ENCODE measurements around the gene ABCA9.

Gene ABCA9

GRCh38 chr17:68987966-68988365, 72.8 kb downstream of the ABCA9 start:
- Histone ChIP-seq H3K4me2 (ENCODE audit: insufficient read depth, low read length) (no peak overlapping the region), H3K9ac (ENCODE audit: low read depth, low read length) (no peak overlapping the region), H3K4me3 (ENCODE audit: low read depth in 1 of 2, low read length in 2 of 2) (no peak overlapping the region), H4K20me1 (ENCODE audit: insufficient read depth, low read length) (no peaks in the 10 kb centered on the region), H3K36me3 (ENCODE audit: insufficient read depth, low read length) (no peaks in the 10 kb centered on the region), H3K9me3 (ENCODE audit: insufficient read depth, low read length, severe bottlenecking) (no peaks in the 10 kb centered on the region), H3K4me1 (ENCODE audit: insufficient read depth, low read length) (no peaks in the 10 kb centered on the region), H3K27ac (ENCODE audit: low read length) (no peak overlapping the region), H2AFZ (ENCODE audit: low read depth, low read length) (no peak overlapping the region), H3K27me3 (ENCODE audit: insufficient read depth, low read length, poor library complexity) (no peaks in the 10 kb centered on the region), H3K79me2 (ENCODE audit: insufficient read depth, low read length) (no peaks in the 10 kb centered on the region)
- DNase-seq, result no peak
- TF ChIP-seq EZH2 (IDR thresholded peaks at IDR 0.05; ENCODE audit: borderline replicate concordance, low read depth, low read length, severe bottlenecking), result no peak
- TF ChIP-seq CTCF (IDR thresholded peaks at IDR 0.05; ENCODE audit: borderline replicate concordance, extremely low read depth, low read length, poor library complexity, severe bottlenecking), result no peak
- ATAC-seq (ENCODE audit: insufficient read depth, low read depth), result no peak

- H3K4me2 ChIP-seq (ENCODE audit: insufficient read depth, low read length), result no peak overlapping the region
- TF ChIP-seq EZH2 (IDR thresholded peaks at IDR 0.05; ENCODE audit: borderline replicate concordance, low read depth, low read length, severe bottlenecking) (no peak), CTCF (IDR thresholded peaks at IDR 0.05; ENCODE audit: borderline replicate concordance, extremely low read depth, low read length, poor library complexity, severe bottlenecking) (no peak)
- H3K27ac ChIP-seq (ENCODE audit: low read length), result no peak overlapping the region
- H3K36me3 ChIP-seq (ENCODE audit: insufficient read depth, low read length), result no peaks in the 10 kb centered on the region
- H2AFZ ChIP-seq (ENCODE audit: low read depth, low read length), result no peak overlapping the region
- no peaks in the 10 kb centered on the region for H3K4me1 ChIP-seq (ENCODE audit: insufficient read depth, low read length)
- no peaks in the 10 kb centered on the region for H3K9me3 ChIP-seq (ENCODE audit: insufficient read depth, low read length, severe bottlenecking)
- H3K27me3 ChIP-seq (ENCODE audit: insufficient read depth, low read length, poor library complexity), result no peaks in the 10 kb centered on the region
- no peaks in the 10 kb centered on the region for H4K20me1 ChIP-seq (ENCODE audit: insufficient read depth, low read length)
- no peak overlapping the region for H3K9ac ChIP-seq (ENCODE audit: low read depth, low read length)
- H3K4me3 ChIP-seq (ENCODE audit: low read depth in 1 of 2, low read length in 2 of 2), result no peak overlapping the region
- DNase-seq, result no peak
- no peaks in the 10 kb centered on the region for H3K79me2 ChIP-seq (ENCODE audit: insufficient read depth, low read length)
- no peak for ATAC-seq (ENCODE audit: insufficient read depth, low read depth)
These were observed 79.4 kb downstream of the ABCA9 start for GRCh38 chr17:68981288-68981687.

- DNase-seq (no peak), ATAC-seq (ENCODE audit: insufficient read depth, low read depth) (no peak)
- Histone ChIP-seq H3K36me3 (ENCODE audit: insufficient read depth, low read length) (no peaks in the 10 kb centered on the region), H2AFZ (ENCODE audit: low read depth, low read length) (no peak overlapping the region), H3K4me3 (ENCODE audit: low read depth in 1 of 2, low read length in 2 of 2) (no peak overlapping the region), H3K9me3 (ENCODE audit: insufficient read depth, low read length, severe bottlenecking) (no peaks in the 10 kb centered on the region), H3K27me3 (ENCODE audit: insufficient read depth, low read length, poor library complexity) (no peaks in the 10 kb centered on the region), H3K79me2 (ENCODE audit: insufficient read depth, low read length) (no peaks in the 10 kb centered on the region), H3K4me1 (ENCODE audit: insufficient read depth, low read length) (no peaks in the 10 kb centered on the region), H4K20me1 (ENCODE audit: insufficient read depth, low read length) (no peaks in the 10 kb centered on the region), H3K27ac (ENCODE audit: low read length) (no peak overlapping the region), H3K9ac (ENCODE audit: low read depth, low read length) (no peak overlapping the region), H3K4me2 (ENCODE audit: insufficient read depth, low read length) (no peak overlapping the region)
- TF ChIP-seq CTCF (IDR thresholded peaks at IDR 0.05; ENCODE audit: borderline replicate concordance, extremely low read depth, low read length, poor library complexity, severe bottlenecking) (no peak), EZH2 (IDR thresholded peaks at IDR 0.05; ENCODE audit: borderline replicate concordance, low read depth, low read length, severe bottlenecking) (no peak)
These were observed 87.5 kb downstream of the ABCA9 start for GRCh38 chr17:68973098-68973846.

All from DND-41 (cell line).